ENCODE measurements around the gene NTSR1. TPM values are rescaled to one million over a fixed set of nuclear protein-coding genes. Genes with fewer than 3 reads are reported as not detected.

NTSR1 gene
- total and polyA plus RNA-seq, 7 donors, result 0.60 to 54.0 (median 8.8) TPM; not detected in 1

- peaks cover 0 to 7% (median 0%) of the 10 kb centered on the region in 4 donors for H3K36me3 ChIP-seq
- DNase-seq, result peak; percentile 63
- no peak overlapping the region for H3K4me3 ChIP-seq
- no peaks in the 10 kb centered on the region for H3K9me3 ChIP-seq
- WGBS, 2 donors, result 50 to 82% methylated on average over 15 of the region's 15 CpGs
- TF ChIP-seq POLR2A (IDR thresholded peaks at IDR 0.05), result no peak
- TF ChIP-seq, protein P1, sequence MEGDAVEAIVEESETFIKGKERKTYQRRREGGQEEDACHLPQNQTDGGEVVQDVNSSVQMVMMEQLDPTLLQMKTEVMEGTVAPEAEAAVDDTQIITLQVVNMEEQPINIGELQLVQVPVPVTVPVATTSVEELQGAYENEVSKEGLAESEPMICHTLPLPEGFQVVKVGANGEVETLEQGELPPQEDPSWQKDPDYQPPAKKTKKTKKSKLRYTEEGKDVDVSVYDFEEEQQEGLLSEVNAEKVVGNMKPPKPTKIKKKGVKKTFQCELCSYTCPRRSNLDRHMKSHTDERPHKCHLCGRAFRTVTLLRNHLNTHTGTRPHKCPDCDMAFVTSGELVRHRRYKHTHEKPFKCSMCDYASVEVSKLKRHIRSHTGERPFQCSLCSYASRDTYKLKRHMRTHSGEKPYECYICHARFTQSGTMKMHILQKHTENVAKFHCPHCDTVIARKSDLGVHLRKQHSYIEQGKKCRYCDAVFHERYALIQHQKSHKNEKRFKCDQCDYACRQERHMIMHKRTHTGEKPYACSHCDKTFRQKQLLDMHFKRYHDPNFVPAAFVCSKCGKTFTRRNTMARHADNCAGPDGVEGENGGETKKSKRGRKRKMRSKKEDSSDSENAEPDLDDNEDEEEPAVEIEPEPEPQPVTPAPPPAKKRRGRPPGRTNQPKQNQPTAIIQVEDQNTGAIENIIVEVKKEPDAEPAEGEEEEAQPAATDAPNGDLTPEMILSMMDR (IDR thresholded peaks at IDR 0.05), result no peak
- no peak for TF ChIP-seq POLR2AphosphoS5 (IDR thresholded peaks at IDR 0.05)
- no peak for TF ChIP-seq EP300 (IDR thresholded peaks at IDR 0.05)
- no peaks in the 10 kb centered on the region for H3K27me3 ChIP-seq
- peak overlapping the region in 2 of 4 donors; percentile 96 for H3K27ac ChIP-seq
- intact Hi-C loops (cut with DNase I), result no loop called here
- peaks cover 0 to 72% (median 57%) of the 10 kb centered on the region in 4 donors for H3K4me1 ChIP-seq
Measured at GRCh38 chr20:62727584-62728027, 19.0 kb downstream of the NTSR1 start.

GRCh38 chr20:62728028-62728780, 19.6 kb downstream of the NTSR1 start:
- H3K27me3 ChIP-seq, result no peaks in the 10 kb centered on the region

DNA sequence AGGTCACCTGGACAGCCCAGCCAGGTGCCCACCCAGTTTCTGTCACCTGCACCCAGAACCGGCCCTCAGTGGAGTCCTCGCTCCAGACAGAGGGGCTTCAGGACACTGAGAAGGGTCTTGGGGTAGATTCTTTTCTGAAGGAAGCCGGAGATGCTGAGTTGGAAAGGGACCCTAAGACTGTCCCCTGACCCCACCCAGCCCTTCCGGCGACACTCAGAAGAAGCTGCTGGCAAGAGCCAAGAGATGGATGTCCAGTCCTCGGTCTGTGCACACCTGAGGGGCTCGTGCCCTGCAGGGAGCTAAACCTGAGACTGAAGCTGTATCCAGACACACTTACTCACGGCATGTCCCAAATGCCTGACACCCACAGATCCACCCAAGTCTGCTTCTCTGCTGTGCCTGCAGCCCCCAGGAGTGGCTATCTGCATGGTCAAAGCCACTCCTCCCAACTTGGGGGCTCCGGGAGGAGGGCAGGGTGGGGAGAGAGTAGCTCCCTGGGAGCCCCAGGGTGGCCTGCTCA, 20.2 kb downstream of the NTSR1 start:
- H3K36me3 ChIP-seq, result peaks cover 0 to 7% (median 0%) of the 10 kb centered on the region in 4 donors
- H3K27me3 ChIP-seq, result no peaks in the 10 kb centered on the region
- intact Hi-C loops (cut with DNase I), result no loop called here
- H3K27ac ChIP-seq, result peak overlapping the region in 2 of 4 donors; percentile 96
- 69 to 84% methylated on average over 9 of the region's 9 CpGs for WGBS, 2 donors
- no peaks in the 10 kb centered on the region for H3K9me3 ChIP-seq
- H3K4me1 ChIP-seq, result peaks cover 0 to 74% (median 57%) of the 10 kb centered on the region in 4 donors
- TF ChIP-seq POLR2AphosphoS5 (IDR thresholded peaks at IDR 0.05) (no peak), POLR2A (IDR thresholded peaks at IDR 0.05) (no peak), EP300 (IDR thresholded peaks at IDR 0.05) (no peak)
- TF ChIP-seq, protein P1 (IDR thresholded peaks at IDR 0.05), result no peak
- H3K4me3 ChIP-seq, result no peak overlapping the region
- peak; percentile 59 for DNase-seq

More at GRCh38 chr20:62728028-62728780, 19.6 kb downstream of the NTSR1 start:
- peak; percentile 60 for DNase-seq
- Histone ChIP-seq H3K36me3 (peaks cover 0 to 7% (median 0%) of the 10 kb centered on the region in 4 donors), H3K9me3 (no peaks in the 10 kb centered on the region), H3K4me1 (peaks cover 0 to 74% (median 57%) of the 10 kb centered on the region in 4 donors), H3K27ac (peak overlapping the region in 2 of 4 donors; percentile 96), H3K4me3 (no peak overlapping the region)
- 57 to 58% methylated on average over 26 of the region's 26 CpGs for WGBS, 2 donors
- TF ChIP-seq EP300 (IDR thresholded peaks at IDR 0.05) (no peak), POLR2AphosphoS5 (IDR thresholded peaks at IDR 0.05) (no peak), POLR2A (IDR thresholded peaks at IDR 0.05) (no peak)
- TF ChIP-seq, protein P1 (IDR thresholded peaks at IDR 0.05), result no peak
- intact Hi-C loops (cut with DNase I), result no loop called here

DNA sequence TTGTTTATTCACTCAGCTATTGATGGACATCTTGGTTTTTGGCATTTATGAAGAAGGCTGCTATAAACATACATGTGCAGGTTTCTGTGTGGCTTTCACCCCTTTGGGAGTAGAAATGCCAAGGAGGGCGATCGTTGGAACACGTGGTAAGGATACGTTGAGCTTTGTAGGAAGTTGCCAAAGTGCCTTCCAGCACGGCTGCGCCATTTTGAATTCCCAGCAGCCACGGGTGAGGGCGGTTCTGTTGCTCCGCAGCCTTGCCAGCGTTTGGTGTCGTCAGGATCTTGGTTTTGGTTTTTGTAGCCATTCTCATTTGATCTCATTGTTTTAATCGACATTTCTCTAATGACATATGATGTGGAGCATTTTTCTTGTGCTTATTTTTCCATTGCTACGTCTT, 21.8 kb downstream of the NTSR1 start:
- Histone ChIP-seq H3K9me3 (no peaks in the 10 kb centered on the region), H3K27ac (no peak overlapping the region), H3K36me3 (peaks cover 0 to 7% (median 0%) of the 10 kb centered on the region in 4 donors), H3K4me3 (no peak overlapping the region), H3K4me1 (peaks cover 0 to 74% (median 47%) of the 10 kb centered on the region in 4 donors), H3K27me3 (no peaks in the 10 kb centered on the region)
- WGBS, 2 donors, result 92 to 93% methylated on average over 13 of the region's 13 CpGs
- intact Hi-C loops (cut with DNase I), result no loop called here
- TF ChIP-seq, protein P1 (IDR thresholded peaks at IDR 0.05), result no peak
- TF ChIP-seq EP300 (IDR thresholded peaks at IDR 0.05) (no peak), POLR2A (IDR thresholded peaks at IDR 0.05) (no peak), POLR2AphosphoS5 (IDR thresholded peaks at IDR 0.05) (no peak)
- DNase-seq, result peak; percentile 34

All from sigmoid colon (tissue), 7 donors.